Left kidney (tissue), 2 donors: ENCODE results near the gene PACC1. TPM values are rescaled to one million over a fixed set of nuclear protein-coding genes. Genes with fewer than 3 reads are reported as not detected.

Source experiments
- DNase-seq: peaks from one replicate; pipeline ENCODE4 v3.0.0-alpha.2; 2013
- polyA plus RNA-seq: library from polyadenylated mRNA; unstranded; fragments of 120-200 nt; gene quantifications from one replicate; pipeline ENCODE4 v1.2.1, GENCODE V29; 2013; ENCODE audit not compliant: insufficient read length

PACC1 gene
- polyA plus RNA-seq, 1 donor, result 11.2 TPM

DNA sequence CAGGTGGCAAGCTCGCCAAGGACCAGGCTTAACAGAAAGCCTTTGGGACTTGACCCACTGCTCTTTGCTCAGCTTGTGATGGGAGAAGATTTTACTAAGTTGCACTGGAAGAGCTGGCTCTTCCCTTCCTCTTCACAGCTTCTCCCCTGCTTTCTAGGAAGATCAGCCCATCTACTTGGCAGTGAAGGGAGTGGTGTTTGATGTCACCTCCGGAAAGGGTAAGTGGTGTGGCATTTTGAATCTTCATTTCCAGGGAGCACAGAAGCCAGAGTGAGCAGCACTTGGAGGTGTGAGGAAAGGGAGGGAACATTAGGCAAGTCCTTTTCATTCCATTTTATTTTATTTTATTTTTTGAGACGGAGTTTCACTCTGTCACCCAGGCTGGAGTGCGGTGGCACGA is 27.7 kb upstream of the PACC1 start:
- no peak for DNase-seq

DNA sequence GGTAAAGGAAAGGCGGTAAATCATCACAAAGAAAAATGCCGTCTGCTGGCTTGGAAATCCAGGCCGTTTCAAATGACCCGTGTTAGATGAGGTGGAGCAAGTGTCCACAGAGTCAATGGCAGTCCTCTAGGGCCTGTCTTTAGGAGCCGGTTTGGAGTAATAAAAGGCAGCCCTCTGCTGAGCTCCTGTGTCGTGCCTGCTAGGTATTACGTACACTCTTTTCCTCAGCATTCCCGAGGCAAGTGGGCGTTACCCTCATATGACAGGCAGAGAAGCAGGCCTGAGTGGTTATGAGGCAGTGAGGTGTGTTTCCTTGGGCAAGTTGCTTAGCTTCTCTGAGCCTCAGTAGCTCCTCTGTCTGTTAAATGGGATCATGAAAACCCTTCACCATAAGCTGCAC is 25.7 kb upstream of the PACC1 start:
- DNase-seq, result no peak

DNA sequence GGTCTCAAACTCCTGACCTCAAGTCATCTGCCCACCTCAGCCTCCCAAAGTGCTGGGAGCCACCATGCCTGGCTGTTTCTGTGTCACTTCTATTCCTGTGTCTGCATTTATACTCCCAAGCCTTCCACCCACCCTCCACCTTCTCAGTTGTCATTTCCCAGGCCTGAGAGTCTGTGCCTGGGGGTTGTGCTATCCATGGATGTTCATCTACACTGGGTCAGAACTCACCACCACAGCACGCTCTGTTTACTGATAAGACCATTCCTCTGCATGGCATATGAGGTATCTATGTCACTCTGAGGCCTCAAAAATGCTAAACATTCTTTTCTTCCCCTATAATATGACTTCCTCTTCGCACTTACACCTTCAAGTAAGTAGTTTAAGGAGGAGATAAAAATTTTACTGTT is 24.1 kb upstream of the PACC1 start:
- no peak for DNase-seq

DNA sequence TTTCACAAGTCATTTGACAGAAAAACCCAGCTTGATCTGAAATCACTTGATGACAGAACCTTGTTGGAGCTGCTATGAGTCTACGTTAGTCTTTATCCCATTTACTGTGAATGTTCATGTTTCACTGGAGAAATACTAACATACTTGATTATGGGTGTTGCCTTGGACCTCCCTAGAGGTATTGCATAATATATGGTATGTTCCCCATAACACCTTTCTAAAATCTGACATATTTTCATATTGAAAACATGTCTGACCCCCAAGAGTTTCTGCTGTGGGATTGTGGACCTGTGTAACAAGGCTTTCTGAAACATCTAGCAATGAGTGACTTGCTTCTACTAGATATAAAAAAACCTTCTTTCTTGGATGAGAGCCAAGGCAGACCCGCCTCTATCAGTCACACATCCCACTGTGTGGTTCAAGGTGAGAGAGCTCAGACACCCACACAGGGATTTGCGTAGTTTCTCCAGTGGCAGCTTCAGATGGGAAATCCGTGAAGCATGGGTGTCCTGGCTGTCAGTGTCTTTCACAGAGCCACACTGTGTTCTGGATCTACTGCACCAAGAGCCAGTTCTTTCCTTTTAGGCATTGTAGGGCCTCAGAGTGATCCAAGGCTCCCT is 22.6 kb upstream of the PACC1 start:
- DNase-seq, result no peak

DNA sequence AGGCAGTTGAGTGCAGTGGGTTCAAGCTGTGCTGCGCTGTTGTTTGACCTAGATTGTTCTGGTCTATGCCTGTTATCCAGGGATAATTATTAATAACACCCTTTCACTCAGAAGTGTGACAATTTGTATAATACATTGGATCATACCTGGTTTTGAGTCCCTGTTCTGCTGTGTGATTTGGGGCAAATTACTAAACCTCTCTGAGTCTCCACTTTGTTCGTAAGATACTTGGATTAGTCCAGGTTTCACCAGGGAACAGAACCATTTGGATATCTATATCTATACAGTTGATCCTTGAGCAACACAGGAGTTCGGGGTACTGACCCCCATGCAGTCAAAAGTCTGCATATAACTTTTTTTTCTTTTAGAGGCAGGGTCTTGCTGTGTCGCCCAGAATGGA is 20.3 kb upstream of the PACC1 start:
- DNase-seq, result no peak

DNA sequence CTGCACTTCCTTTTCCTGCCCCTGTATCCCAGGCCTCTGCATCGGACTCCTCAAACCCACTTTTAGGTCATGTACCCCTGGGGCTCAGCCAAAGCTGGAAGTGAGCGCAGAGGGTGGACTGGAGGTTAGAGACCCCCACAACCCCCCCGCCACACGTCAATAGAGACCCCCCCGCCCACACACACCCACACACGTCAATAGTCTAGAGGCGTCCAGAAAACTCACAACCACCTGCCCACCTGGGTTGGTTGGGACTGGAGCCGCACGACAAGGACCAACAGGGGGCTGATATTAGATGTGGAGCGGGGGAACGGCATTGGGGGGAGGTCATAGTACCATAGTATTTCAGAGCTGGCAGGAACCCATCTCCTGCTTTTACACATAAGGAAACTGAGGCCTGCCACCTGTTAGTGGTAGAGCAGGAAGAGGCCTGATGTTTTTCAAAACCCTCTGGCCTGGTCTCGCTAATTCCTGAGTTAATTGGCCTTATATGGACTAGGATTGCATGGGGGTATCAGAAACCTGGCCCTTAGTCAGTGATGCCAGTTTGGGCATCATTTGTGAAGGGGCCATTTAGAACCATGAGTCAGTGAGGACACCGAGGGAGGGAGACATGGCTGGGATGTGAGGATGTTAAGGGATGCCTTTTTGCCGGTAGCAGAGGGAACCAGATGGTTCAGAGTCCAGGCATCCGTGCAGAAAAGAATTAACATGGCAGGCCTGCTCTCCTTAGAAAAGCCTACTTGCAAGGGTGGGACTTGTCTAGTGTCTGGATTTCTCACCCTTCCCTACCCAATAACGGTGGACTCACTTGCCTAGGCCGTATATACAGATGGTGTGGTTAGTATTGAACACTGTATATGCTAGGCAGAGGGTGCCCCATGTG is 19.1 kb upstream of the PACC1 start:
- DNase-seq, result no peak

DNA sequence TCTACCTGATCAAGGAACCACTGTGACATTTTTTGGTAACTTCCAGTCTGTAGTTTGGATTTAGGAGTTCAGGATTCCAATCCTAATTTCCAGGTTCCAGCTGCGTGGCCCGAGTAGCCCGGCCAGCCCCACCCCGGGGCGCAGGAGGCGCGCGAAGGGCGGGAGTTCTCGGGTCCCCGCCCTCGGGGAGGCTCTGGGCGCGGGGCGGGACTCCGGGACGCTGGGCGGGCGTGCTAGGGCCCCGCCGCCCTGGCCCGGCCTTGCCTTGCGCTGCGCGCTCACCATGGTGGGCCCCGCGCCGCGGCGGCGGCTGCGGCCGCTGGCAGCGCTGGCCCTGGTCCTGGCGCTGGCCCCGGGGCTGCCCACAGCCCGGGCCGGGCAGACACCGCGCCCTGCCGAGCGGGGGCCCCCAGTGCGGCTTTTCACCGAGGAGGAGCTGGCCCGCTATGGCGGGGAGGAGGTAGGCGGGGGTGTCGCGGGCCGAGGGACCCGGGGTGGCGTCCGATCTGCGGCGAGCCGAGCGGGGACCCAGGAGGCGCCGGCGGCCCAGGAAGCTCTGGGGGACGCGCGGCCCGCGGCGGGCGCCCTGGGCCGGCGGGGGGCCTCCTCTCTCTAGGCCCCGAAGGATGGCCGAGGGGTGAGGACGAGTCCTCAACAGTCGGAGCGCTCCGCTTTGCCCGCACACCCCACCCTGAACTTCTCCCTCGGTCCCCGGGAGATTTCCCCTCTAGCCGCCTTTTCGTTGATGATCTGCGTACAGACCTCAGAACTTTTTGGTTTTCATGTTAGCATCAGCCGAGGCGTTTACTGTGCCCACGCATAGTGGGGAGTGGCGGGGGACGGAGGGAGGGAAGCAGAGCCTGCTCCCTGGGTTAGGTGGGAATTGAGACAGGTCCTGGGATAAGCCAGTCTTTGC is 18.2 kb upstream of the PACC1 start, which contains the start of gene NENF:
TSS of gene NENF (plus strand) at position 260 of the 916 bp plus-strand sequence. CDS start at position 284, 24 bp downstream.
- DNase-seq, result peak; percentile 77

DNA sequence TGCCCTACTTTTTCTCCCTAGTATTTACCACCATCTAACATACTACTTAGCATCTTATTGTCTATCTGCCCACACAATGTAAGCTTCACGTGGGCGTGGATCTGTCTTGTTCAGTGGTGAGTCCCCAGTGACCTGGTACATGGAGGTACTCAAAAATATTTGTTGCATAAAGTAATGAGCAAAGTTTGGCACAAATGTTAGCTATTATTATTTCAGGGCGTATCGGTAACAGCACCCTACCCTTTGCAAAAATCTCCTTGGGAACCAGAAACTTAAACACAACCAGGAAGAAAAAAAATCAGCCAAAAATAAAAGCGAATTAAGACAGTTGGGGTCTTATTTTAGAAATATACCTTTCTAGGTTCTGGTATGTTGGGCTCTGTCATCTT is 17.6 kb upstream of the PACC1 start:
- DNase-seq, result no peak

DNA sequence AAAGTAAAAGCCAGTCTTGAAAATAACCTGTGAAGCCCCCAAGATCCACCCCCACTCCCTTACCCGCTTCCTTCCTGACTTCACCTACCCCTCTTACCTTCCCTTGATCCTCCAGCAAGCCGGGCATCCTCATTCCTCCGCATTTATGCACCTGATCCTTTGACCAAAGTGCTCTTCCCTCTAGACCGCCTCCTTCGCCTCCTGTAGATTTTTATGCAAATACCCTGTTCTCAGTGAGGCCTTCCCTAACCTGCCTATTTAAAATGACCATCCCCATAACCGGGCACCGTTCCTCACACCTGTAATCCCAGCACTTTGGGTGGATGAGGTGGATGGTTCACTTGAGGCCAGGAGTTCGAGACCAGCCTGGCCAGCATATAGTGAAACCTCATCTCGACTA is 17.0 kb upstream of the PACC1 start:
- no peak for DNase-seq

DNA sequence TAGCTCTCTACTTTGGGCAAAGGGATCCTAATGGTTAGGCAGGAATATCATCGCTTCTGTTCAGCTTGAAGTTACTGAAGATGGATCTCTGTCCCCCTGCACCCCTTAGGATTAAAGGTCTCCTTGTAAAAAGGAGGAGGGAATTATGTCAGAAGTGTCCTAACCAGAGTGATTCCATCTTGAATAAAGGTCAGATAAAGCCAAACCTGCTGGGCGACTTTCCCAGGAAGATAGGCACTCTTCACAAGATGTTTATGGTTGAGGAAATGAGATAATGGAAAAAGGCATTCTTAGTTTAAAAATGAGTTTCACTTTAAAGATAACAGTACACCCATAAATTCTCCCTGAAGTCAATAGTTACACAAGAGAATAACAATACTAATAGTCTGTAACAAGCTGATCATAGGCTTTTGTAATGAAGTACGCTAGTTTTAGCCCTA is 16.3 kb upstream of the PACC1 start:
- DNase-seq, result no peak

DNA sequence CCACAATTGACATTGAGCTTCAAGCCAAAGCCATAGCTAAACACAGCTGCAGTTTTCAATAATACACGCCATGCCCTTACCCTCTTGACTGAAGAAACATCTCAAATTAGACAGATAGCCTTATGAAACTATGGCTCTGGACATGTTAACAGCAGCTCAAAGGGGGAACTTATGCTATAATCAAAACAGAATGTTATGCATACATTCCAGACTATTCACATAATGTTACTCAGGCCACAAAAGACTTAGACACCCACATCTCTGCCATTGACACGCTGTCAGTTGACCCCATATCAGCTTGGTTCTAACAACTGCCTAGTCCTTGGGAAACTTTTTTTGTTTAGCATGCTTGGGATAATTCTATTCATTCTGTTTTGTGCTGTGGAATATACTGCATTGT is 15.7 kb upstream of the PACC1 start:
- DNase-seq, result no peak

DNA sequence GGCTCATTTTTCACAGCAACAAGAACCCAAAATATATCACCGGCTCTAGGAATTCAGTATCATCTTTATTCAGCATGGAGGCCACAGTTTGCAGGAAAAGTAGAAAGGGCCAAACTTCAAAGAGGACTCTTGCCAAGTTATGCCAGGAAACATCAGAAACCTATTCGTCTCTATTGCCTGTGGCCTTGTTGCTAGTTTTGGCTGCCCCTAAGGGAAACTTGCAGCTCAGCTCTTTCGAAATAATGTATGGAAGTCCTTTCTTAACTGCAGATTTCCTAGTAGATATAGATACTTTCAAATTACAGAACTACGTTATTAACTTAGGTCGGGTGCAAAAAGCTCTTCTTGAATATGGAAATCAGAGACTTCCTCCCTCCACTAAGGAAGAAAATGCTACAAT is 13.8 kb upstream of the PACC1 start:
- no peak for DNase-seq

DNA sequence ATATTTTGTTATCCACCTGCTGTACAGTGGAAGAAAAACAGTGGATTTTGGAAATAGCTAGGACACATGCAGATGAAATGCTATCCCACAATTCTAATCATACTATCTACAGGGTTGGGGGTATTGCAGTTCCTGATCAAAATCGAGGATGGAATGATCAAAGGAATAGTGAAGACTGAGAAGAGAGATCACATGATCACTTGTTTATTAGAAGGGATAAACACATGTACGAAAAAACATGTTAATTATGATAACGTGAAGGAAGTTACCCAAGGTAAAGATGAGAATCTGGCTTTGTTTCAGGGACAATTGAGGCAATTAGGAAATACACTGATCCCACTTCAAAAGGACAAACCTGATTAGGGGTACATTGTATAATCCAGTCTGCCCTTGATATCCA is 9.2 kb upstream of the PACC1 start:
- DNase-seq, result no peak

DNA sequence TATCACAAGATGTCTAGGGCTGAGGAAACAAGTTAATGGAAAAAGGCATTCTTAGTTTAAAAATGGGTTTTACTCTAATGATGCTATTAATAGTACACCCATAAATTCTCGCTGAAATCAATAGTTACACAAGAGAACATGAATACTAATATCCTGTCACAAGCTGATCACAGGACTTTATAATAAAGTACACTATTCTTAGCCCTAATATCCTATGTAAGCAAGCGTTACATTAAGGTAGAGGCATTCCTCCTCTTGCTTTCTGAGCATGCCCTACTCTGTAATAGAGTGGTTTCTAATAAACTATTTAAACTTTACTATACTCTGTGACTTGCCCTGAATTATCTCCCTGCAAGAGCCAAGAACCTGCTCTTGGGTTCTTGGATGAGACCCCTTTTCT is 6.5 kb upstream of the PACC1 start:
- DNase-seq, result no peak

DNA sequence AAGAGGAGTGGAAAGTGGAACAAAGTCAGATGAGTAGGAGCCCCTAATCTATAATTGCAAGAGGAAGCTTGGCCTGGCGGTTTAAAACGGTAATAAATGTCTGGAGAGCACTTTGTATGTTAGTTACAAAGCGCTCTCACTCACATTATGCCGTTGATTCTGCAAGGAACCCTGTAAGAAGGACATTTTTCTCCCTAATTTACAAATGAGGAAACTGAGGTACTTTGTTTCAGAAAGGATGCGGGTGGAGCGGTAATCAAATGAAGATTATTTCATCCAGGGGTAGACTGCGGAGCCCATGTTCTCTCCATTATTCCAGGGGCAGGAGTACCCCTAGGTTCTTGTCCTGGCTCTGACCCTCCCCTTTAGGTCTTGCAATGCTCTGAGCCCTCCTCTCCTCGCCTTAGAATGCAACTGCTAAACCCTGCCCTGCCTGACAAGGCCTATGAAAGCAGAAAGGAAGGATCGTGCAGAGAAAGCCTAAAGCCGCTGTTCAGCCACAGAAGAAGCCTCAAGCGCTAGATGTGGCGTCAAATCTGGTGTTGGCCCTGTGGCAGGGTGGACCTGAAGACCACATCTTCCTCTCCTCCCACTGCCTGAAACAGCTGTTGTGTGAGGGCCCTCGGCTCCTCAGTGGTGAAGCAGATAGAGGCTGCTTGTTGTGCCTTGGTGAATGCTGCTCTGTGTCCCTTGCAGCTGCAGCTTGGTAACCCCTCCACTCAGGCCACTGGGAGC is 588 bp upstream of the PACC1 start:
- DNase-seq, result no peak

DNA sequence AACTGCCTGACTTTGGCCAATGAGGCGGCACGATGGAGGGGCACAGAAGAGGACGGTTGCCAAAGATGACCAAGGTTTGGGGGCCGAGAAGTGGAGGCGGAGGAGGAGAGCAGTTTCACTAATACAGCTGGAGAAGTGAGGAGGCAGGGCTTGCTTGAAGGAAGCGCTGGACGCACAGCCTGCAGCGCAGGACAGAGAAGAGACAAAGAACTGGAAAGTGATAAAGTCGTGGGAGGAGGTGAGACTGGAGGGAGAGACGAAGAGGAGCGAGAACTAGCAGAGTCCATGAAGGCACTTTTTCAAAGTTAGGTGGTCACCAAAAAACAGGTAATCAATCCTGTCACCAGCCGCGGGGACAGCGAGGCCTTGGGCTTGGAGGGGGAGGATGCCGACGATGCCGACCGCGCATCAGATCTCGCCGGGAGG is 771 bp downstream of the PACC1 start:
- DNase-seq, result peak; percentile 21

DNA sequence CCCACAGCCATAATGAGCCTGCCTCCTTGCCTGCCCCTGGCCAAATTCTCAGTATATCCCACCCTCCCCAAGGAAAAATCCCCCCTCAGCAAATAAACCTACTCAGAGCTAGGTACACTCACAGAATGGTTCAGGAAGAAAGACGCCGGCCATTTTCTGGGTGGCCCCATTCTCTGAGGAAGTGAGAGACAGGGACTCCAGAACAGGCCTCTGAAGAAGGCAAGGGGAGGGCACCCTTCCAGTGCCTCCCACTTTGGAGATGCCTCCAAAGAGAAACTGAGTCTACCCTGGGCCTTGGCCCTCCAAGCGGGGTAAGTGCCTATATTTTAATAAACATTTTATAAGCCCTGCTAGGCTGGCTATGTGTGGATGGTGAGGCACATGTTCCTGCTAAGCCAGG is 2.3 kb downstream of the PACC1 start:
- DNase-seq, result no peak

DNA sequence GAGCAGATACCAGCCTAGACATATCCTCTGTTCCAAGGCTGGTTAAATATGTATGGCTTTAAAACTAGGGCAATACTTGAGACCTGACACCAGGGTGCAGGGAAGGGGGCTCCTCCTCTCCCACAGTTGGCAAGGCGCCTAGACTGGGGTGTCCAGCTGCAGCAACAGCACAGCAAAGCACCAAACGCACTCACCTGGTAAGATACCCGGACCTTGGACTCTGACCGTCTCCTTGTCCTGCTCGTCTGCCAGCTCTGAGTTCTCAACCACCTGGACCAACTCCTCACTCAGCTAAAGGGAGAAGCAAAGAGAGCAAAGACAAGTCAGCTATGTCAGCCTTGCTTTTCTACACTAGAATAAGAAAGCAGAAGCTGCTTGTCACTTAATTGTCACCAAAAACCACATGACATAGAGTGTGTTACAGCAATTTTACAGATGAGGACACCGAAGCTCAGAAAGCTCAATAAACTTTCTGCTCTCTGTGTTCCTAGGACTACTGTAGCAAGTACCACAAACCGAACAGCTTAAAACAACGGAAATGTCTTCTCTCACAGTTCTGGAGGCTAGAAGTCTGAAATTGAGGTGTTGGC is 4.4 kb downstream of the PACC1 start:
- DNase-seq, result no peak

DNA sequence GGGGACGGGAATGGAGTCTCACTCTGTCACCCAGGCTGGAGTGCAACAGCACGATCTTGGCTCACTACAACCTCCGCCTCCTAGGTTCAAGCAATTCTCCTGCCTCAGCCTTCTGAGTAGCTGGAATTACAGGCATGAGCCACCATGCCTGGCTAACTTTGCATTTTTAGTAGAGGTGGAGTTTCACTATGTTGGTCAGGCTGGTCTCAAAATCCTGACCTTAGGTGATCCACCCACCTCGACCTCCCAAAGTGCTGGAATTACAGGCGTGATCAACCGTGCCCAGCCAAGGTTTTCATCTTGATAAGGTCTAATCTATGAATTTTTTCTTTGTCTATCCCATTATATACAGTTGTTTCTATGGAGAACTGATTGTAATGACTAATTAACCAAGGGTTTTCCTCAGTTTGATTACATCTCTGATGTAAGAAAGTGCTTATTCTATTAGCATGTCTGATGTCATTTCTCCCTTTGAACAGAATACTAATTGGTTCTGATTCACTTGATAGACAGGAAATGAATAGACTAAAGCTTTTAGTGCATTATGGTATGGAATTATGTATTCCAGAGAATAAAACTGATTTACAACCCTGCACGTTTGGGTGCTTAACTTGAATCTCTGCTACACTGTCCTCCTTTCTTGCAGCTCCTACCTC is 11.9 kb downstream of the PACC1 start:
- no peak for DNase-seq

DNA sequence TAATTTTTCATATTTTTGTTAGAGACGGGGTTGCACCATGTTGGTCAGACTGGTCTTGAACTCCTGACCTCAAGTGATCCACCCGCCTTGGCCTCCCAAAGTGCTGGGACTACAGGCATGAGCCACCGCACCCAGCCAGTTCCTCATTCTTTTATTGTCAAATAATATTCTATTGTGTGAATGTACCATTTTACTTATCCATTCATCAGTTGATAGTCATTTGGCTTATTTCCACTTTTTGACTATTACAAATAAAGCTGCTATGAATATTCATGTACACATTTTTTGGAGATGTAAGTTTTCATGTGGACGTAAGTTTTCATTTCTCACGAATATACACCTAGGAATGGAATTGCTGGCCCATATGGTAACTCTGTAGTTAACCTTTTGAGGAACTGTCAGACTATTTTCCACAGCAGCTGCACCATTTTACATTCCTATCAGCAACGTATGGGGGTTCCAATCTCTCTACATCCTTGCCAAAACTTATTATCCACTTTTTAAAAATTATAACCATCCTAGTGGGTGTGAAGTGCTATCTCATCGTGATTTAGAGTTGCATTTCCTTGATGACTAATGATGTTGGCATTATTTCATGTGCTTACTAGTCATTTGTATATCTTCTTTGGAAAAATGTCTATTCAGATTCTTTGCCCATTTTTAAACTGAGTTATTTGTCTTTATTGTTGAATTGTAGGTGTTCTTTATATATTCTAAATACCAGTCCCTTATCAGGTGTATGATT is 12.7 kb downstream of the PACC1 start:
- DNase-seq, result no peak
